ENCODE measurements around the gene RILPL1. TPM values are rescaled to one million over a fixed set of nuclear protein-coding genes. Genes with fewer than 3 reads are reported as not detected.
A peak's percentile ranks its signal among the peaks of the same experiment; 100 is the strongest.
"Not testable (repeated sequence)": the region's sequence is repeated elsewhere in the genome, so short reads cannot be mapped to it uniquely, and the experiment has no call there.

Gene RILPL1
- total RNA-seq, 1 donor from 2014 or later = 1.5 TPM

DNA sequence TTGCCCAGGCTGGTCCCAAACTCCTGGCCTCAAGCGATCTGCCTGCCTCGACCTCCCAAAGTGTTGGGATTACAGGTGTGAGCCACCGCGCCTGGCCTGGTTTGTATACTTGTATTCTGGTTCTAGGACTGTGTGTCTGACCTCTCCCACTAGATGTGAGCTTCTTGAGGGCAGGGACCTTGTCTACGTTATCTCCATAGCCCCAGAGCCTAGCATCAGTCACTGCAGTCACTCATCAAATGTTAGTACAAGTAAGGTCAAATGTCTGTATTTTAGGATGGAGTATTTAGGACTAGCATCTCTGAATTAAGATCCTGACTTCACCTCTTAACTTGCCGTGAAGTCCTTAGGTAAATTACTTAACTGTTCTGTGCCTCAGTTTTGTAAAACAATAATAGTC is 99.9 kb downstream of the RILPL1 start:
- no peak for DNase-seq (ENCODE audit: low spot score in 2 of 2)
- Histone ChIP-seq H3K36me3 (peaks cover 20 to 25% of the 10 kb centered on the region in 2 donors), H3K9me3 (no peaks in the 10 kb centered on the region), H3K4me1 (peaks cover 10 to 33% of the 10 kb centered on the region in 2 donors), H3K4me3 (peak overlapping the region; percentile 77 to 92), H3K27ac (peak overlapping the region; percentile 53 to 86), H3K27me3 (no peaks in the 10 kb centered on the region)
- intact Hi-C loops (cut with DNase I) = loop anchor here (5.0 kb wide), 2 partner anchors 36 to 149 kb away; partner anchors contain the start of gene TMED2
- TF ChIP-seq CTCF (IDR thresholded peaks at IDR 0.05) = no peak

- H3K36me3 ChIP-seq = peaks cover 33 to 39% of the 10 kb centered on the region in 2 donors
- not testable (repeated sequence) for H3K9me3 ChIP-seq; H3K27me3 ChIP-seq; DNase-seq (ENCODE audit: low spot score in 2 of 2)
- intact Hi-C loops (cut with DNase I) = loop anchor here (5.0 kb wide), 2 partner anchors 35 to 150 kb away; partner anchors contain the start of gene TMED2
- H3K27ac ChIP-seq = peak overlapping the region; percentile 53 to 86
- H3K4me3 ChIP-seq = peak overlapping the region; percentile 77 to 92
- H3K4me1 ChIP-seq = peaks cover 10 to 31% of the 10 kb centered on the region in 2 donors
Observed at GRCh38 chr12:123431951-123432817, 101.3 kb downstream of the RILPL1 start.

GRCh38 chr12:123429101-123429500 is 104.4 kb downstream of the RILPL1 start:
- H3K4me3 ChIP-seq; H3K27ac ChIP-seq; H3K27me3 ChIP-seq; intact Hi-C loops (cut with DNase I); H3K9me3 ChIP-seq; DNase-seq (ENCODE audit: low spot score in 2 of 2): not testable (repeated sequence)
- Histone ChIP-seq H3K4me1 (peaks cover 6 to 16% of the 10 kb centered on the region in 2 donors), H3K36me3 (peaks cover 56 to 66% of the 10 kb centered on the region in 2 donors)

- no peak for TF ChIP-seq CTCF (IDR thresholded peaks at IDR 0.05)
- Histone ChIP-seq H3K27ac (no peak overlapping the region), H3K4me3 (no peak overlapping the region), H3K9me3 (no peaks in the 10 kb centered on the region), H3K36me3 (peaks cover 56 to 69% of the 10 kb centered on the region in 2 donors), H3K27me3 (no peaks in the 10 kb centered on the region), H3K4me1 (peaks cover 4 to 13% of the 10 kb centered on the region in 2 donors)
- intact Hi-C loops (cut with DNase I) = no loop called here
- no peak for DNase-seq (ENCODE audit: low spot score in 2 of 2)
Observed at GRCh38 chr12:123428591-123428990, 104.9 kb downstream of the RILPL1 start.

- H3K4me3 ChIP-seq = no peak overlapping the region
- peaks cover 0 to 6% of the 10 kb centered on the region in 2 donors for H3K4me1 ChIP-seq
- TF ChIP-seq CTCF (IDR thresholded peaks at IDR 0.05) = no peak
- no peaks in the 10 kb centered on the region for H3K9me3 ChIP-seq
- no peak overlapping the region for H3K27ac ChIP-seq
- peaks cover 67 to 82% of the 10 kb centered on the region in 2 donors for H3K36me3 ChIP-seq
- intact Hi-C loops (cut with DNase I) = no loop called here
- no peak for DNase-seq (ENCODE audit: low spot score in 2 of 2)
- no peaks in the 10 kb centered on the region for H3K27me3 ChIP-seq
Observed at GRCh38 chr12:123427036-123427769, 106.3 kb downstream of the RILPL1 start.

DNA sequence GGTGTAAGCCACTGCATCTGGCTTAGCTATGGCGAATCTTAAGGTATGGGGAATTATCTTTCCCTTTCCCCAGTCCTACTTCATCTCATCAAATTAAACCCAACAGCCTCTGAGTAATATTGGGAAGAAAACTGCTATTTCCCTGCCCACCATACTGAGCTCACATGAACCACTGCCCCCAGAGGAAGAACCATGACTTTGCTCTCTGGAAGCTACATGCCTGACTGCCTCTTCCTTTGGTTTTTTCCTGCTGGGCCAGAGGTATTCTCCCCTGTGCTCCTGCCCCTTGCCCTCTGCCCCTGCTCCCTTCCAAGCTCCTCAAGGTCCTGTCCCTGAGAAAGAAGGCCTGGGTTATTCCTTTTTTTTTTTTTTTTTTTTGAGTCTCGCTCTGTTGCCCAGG is 112.2 kb downstream of the RILPL1 start:
- H3K4me3 ChIP-seq = no peak overlapping the region
- H3K4me1 ChIP-seq = no peaks in the 10 kb centered on the region
- no peak for DNase-seq (ENCODE audit: low spot score in 2 of 2)
- no peak for TF ChIP-seq CTCF (IDR thresholded peaks at IDR 0.05)
- H3K27ac ChIP-seq = no peak overlapping the region
- no peaks in the 10 kb centered on the region for H3K27me3 ChIP-seq
- peaks cover 73 to 85% of the 10 kb centered on the region in 2 donors for H3K36me3 ChIP-seq
- intact Hi-C loops (cut with DNase I) = no loop called here
- H3K9me3 ChIP-seq = no peaks in the 10 kb centered on the region

Other genes with a start within 250 kb of the RILPL1 start
- gene SBNO1, start 168.9 kb downstream of the RILPL1 start, total RNA-seq = 9.8 TPM
- gene KMT5A, start 149.6 kb downstream of the RILPL1 start, total RNA-seq = 16.8 TPM
- gene RILPL2, start 97.0 kb downstream of the RILPL1 start, total RNA-seq = 7.2 TPM
- gene SNRNP35, start 75.6 kb downstream of the RILPL1 start, total RNA-seq = 5.9 TPM
- gene TMED2, start 50.8 kb upstream of the RILPL1 start, total RNA-seq = 103 TPM
- gene DDX55, start 68.4 kb upstream of the RILPL1 start, total RNA-seq = 26.6 TPM
- 72.2 TPM for gene EIF2B1, start 100.0 kb upstream of the RILPL1 start, total RNA-seq
- gene GTF2H3, start 100.1 kb upstream of the RILPL1 start, total RNA-seq = 12.0 TPM
- 2.7 TPM for gene TCTN2, start 137.4 kb upstream of the RILPL1 start, total RNA-seq
- 17.3 TPM for gene ATP6V0A2, start 178.6 kb upstream of the RILPL1 start, total RNA-seq
- not detected for gene DNAH10, start 228.6 kb upstream of the RILPL1 start, total RNA-seq